GM13976 (cell line): Measurements from ENCODE around the gene CCDC74A.
"Not testable (repeated sequence)": the region's sequence is repeated elsewhere in the genome, so short reads cannot be mapped to it uniquely, and the experiment has no call there.

ENCODE experiments used
- DNase-seq: peaks from one replicate; pipeline ENCODE4 v3.0.0; 2012; ENCODE audit warnings: low spot score
- CTCF ChIP-seq: IDR thresholded peaks from 2 replicates; pipeline ENCODE4 v1.5.1; 2012; ENCODE audit warnings: borderline replicate concordance, mild to moderate bottlenecking; ENCODE audit not compliant: insufficient read depth; ENCODE audit errors: extremely low read depth, missing control alignments, control extremely low read depth
- in situ Hi-C: fragments of 300-500 bp; cut with MboI; formaldehyde crosslinking; loops from one replicate; pipeline ENCODE4 v1.12.0; 2022; ENCODE audit warnings: low sequenced_read_pairs, mixed read lengths, inconsistent platforms; ENCODE audit not compliant: unreplicated experiment

CCDC74A gene

GRCh38 chr2:131556998-131557397 is 29.3 kb downstream of the CCDC74A start:
- in situ Hi-C loops: no loop called here

GRCh38 chr2:131557558-131558321 is 30.1 kb downstream of the CCDC74A start:
- in situ Hi-C loops: no loop called here
- TF ChIP-seq CTCF: no peak
- no peak for DNase-seq

More at GRCh38 chr2:131556998-131557397, 29.3 kb downstream of the CCDC74A start:
- no peak for TF ChIP-seq CTCF
- DNase-seq: no peak

- in situ Hi-C loops: no loop called here
- DNase-seq: no peak
- TF ChIP-seq CTCF: no peak
Observed at GRCh38 chr2:131566371-131566770, 38.7 kb downstream of the CCDC74A start.

GRCh38 chr2:131567891-131568290 is 40.2 kb downstream of the CCDC74A start:
- TF ChIP-seq CTCF: no peak
- no peak for DNase-seq
- in situ Hi-C loops: no loop called here

GRCh38 chr2:131568401-131568800 is 40.7 kb downstream of the CCDC74A start:
- in situ Hi-C loops, DNase-seq: not testable (repeated sequence)

- DNase-seq: no peak
- no peak for TF ChIP-seq CTCF
Observed at GRCh38 chr2:131572175-131572574, 44.5 kb downstream of the CCDC74A start.

GRCh38 chr2:131577812-131578211 is 50.1 kb downstream of the CCDC74A start:
- TF ChIP-seq CTCF: no peak
- no peak for DNase-seq
- in situ Hi-C loops: no loop called here

More at GRCh38 chr2:131572175-131572574, 44.5 kb downstream of the CCDC74A start:
- in situ Hi-C loops: no loop called here
